GM12878 (cell line): ENCODE data around the gene TMEM209. TPM values are rescaled to one million over a fixed set of nuclear protein-coding genes. Genes with fewer than 3 reads are reported as not detected.

Experiments used
- ATAC-seq: fragments of 200-7000 bp; cut with Tn5 transposase; 3 replicates; pipeline ENCODE4 v1.9.1; 2020; ENCODE audit warnings: mild to moderate bottlenecking, moderate library complexity
- BruUV-seq: library from RNA; stranded (reverse); fragments of 400-500 nt; replicated peaks from 2 replicates; lab custom pipeline; 2021; lab: Mats Ljungman, UMichigan
- CTCF ChIA-PET: fragments of 300-600 bp; sonication (Branson Sonifier 250); formaldehyde crosslinking; extraction: SDS; loops from one replicate; lab custom pipeline; 2021; ENCODE audit warnings: inconsistent platforms; lab: Yijun Ruan, JAX
- POLR2A ChIA-PET: fragments of 350-600 bp; formaldehyde crosslinking; extraction: SDS; loops from one replicate; lab custom pipeline; 2021; ENCODE audit warnings: inconsistent platforms; lab: Charles Lee
- RAD21 ChIA-PET: fragments of 300-600 bp; sonication (Branson Sonifier 250); formaldehyde crosslinking; loops from one replicate; lab custom pipeline; 2023; ENCODE audit warnings: antibody characterized with exemption; ENCODE audit not compliant: unreplicated experiment; lab: Charles Lee
- SMC1A ChIA-PET: fragments of 300-600 bp; sonication (Branson Sonifier 250); formaldehyde crosslinking; loops from one replicate; lab custom pipeline; 2023; ENCODE audit not compliant: unreplicated experiment, uncharacterized antibody; lab: Charles Lee
- DNase-seq: peaks from one replicate; pipeline ENCODE4 v3.0.0-alpha.2; 2011; ENCODE audit warnings: low read depth, low spot score
- FAIRE-seq: peaks from 3 replicates; lab custom pipeline; 2011; peaks lifted over from hg19 to GRCh38; lab: Jason Lieb, UNC
- H2AFZ ChIP-seq: 2 replicates; pipeline ENCODE4 v1.6.0; 2011; ENCODE audit warnings: low read depth, low read length, control low read depth; ENCODE audit not compliant: control insufficient read depth
- H3K27ac ChIP-seq: 2 replicates; pipeline ENCODE4 v1.5.1; 2011; ENCODE audit warnings: control low read depth; ENCODE audit not compliant: control insufficient read depth, insufficient read depth
- H3K27me3 ChIP-seq, 2 experiments: replicated peaks in 1 of 2; 2 replicates each; pipeline versions ENCODE4 v1.6.0 to v1.6.1; 2011; ENCODE audit warnings: low read length in 1 of 2; ENCODE audit not compliant: control insufficient read depth in 2 of 2, insufficient read depth in 2 of 2
- H3K36me3 ChIP-seq, 2 experiments: 2 replicates each; pipeline ENCODE4 v1.5.1; 2011; ENCODE audit warnings: low read length in 1 of 2; ENCODE audit not compliant: control insufficient read depth in 2 of 2, insufficient read depth in 2 of 2
- H3K4me1 ChIP-seq: 2 replicates; pipeline ENCODE4 v1.6.1; 2011; ENCODE audit warnings: mild to moderate bottlenecking, low read length, moderate library complexity, mixed read lengths; ENCODE audit not compliant: control insufficient read depth, insufficient read depth
- H3K4me2 ChIP-seq: 2 replicates; pipeline ENCODE4 v1.6.0; 2011; ENCODE audit warnings: control low read depth; ENCODE audit not compliant: control insufficient read depth, insufficient read depth
- H3K4me3 ChIP-seq: fragments of 200-600 bp; sonication (generic); 2 replicates; pipeline ENCODE4 v1.5.1; 2016
- H3K79me2 ChIP-seq: 2 replicates; pipeline ENCODE4 v1.6.0; 2011; ENCODE audit warnings: low read length; ENCODE audit not compliant: control insufficient read depth, insufficient read depth
- H3K9ac ChIP-seq: 2 replicates; pipeline ENCODE4 v1.8.0; 2011; ENCODE audit warnings: low read length, control low read depth, mixed read lengths; ENCODE audit not compliant: control insufficient read depth, insufficient read depth
- H3K9me3 ChIP-seq: replicated peaks from 3 replicates; pipeline ENCODE4 v1.5.1; 2011; ENCODE audit warnings: mild to moderate bottlenecking, low read length; ENCODE audit not compliant: control insufficient read depth, insufficient read depth
- H4K20me1 ChIP-seq: 2 replicates; pipeline ENCODE4 v1.6.0; 2011; ENCODE audit not compliant: control insufficient read depth, insufficient read depth
- BCL11A ChIP-seq: IDR thresholded peaks from 2 replicates; pipeline ENCODE4 v1.6.1; 2011; ENCODE audit warnings: low read depth, low read length
- CHD1 ChIP-seq: IDR thresholded peaks from 2 replicates; pipeline ENCODE4 v1.6.1; 2012; ENCODE audit warnings: low read depth, low read length, improper control_type of control experiment
- CHD2 ChIP-seq: IDR thresholded peaks from 2 replicates; pipeline ENCODE4 v1.6.1; 2011; ENCODE audit warnings: low read depth, low read length, improper control_type of control experiment, borderline replicate concordance
- IKZF1 ChIP-seq: fragments of 450-650 bp; conservative IDR thresholded peaks from 2 replicates; pipeline ENCODE4 v1.6.1; 2017; ENCODE audit warnings: antibody characterized with exemption, mild to moderate bottlenecking
- LARP7 ChIP-seq: fragments of 450-650 bp; IDR thresholded peaks from 2 replicates; pipeline ENCODE4 v1.6.1; 2017; ENCODE audit warnings: mild to moderate bottlenecking
- MEF2A ChIP-seq: IDR thresholded peaks from 2 replicates; pipeline ENCODE4 v1.6.1; 2011; ENCODE audit warnings: low read depth, mild to moderate bottlenecking, low read length, moderate library complexity; ENCODE audit not compliant: insufficient read depth
- NFXL1 ChIP-seq: fragments of 450-650 bp; IDR thresholded peaks from 2 replicates; pipeline ENCODE4 v1.6.1; 2017; ENCODE audit warnings: antibody characterized with exemption, mild to moderate bottlenecking, borderline replicate concordance
- POLR2AphosphoS5 ChIP-seq: IDR thresholded peaks from 2 replicates; pipeline ENCODE4 v1.6.1; 2011; ENCODE audit warnings: mild to moderate bottlenecking, low read length, inconsistent platforms
- RB1 ChIP-seq: fragments of 450-650 bp; formaldehyde crosslinking; IDR thresholded peaks from 2 replicates; pipeline ENCODE4 v1.6.1; 2017; ENCODE audit warnings: mild to moderate bottlenecking, borderline replicate concordance
- RBBP5 ChIP-seq: fragments of 200-600 bp; sonication (generic); conservative IDR thresholded peaks from 2 replicates; pipeline ENCODE4 v1.6.1; 2016
- RUNX3 ChIP-seq: IDR thresholded peaks from 2 replicates; pipeline ENCODE4 v1.6.1; 2012; ENCODE audit warnings: low read length, inconsistent platforms
- TCF12 ChIP-seq: IDR thresholded peaks from 2 replicates; pipeline ENCODE4 v1.6.1; 2011; ENCODE audit warnings: low read depth, mild to moderate bottlenecking, low read length
- TCF3 ChIP-seq: IDR thresholded peaks from 2 replicates; pipeline ENCODE4 v1.6.1; 2012; ENCODE audit warnings: low read depth, mild to moderate bottlenecking, low read length, borderline replicate concordance; ENCODE audit not compliant: insufficient read depth
- ZNF384 ChIP-seq: IDR thresholded peaks from 2 replicates; pipeline ENCODE4 v1.6.1; 2012; ENCODE audit warnings: low read depth, mild to moderate bottlenecking, low read length, improper control_type of control experiment, borderline replicate concordance
- ZSCAN29 ChIP-seq: fragments of 450-650 bp; IDR thresholded peaks from 2 replicates; pipeline ENCODE4 v1.6.1; 2017; ENCODE audit warnings: mild to moderate bottlenecking, moderate library complexity
- WGBS: methylation state at CpG from one replicate; pipeline ENCODE4 v1.1.6; 2016; ENCODE audit warnings: low lambda C conversion rate; ENCODE audit not compliant: insufficient replicate concordance, insufficient coverage; ENCODE audit errors: missing lambda C conversion rate; 5-methylcytosine and 5-hydroxymethylcytosine counted together
- in situ Hi-C: fragments of 300-500 bp; cut with MboI; formaldehyde crosslinking; loops from 9 replicates; pipeline ENCODE4 v1.14.3; 2018; ENCODE audit warnings: mixed read lengths
- intact Hi-C: fragments of 100-400 bp; cut with micrococcal nuclease; formaldehyde crosslinking; loops from one replicate; pipeline ENCODE4 v1.14.2; 2022; ENCODE audit not compliant: unreplicated experiment
- polyA plus RNA-seq, 11 experiments: library from polyadenylated mRNA; depleted of rRNA in 4 of 11; unstranded in 6 of 11; stranded (reverse) in 5 of 11; fragments of >200 nt; fragmentation: Nextera tagmentation in 4 of 11; fragmentation: Illumina TruSeq in 1 of 11; extraction: Ambion mirVana in 4 of 11; extraction: Trizol in 1 of 11; gene quantifications; 1 replicate in 1 of 11; 2 replicates in 10 of 11; pipeline versions ENCODE4 v1.2.1 to v1.2.3, GENCODE V29; 2011 to 2016; ENCODE audit warnings: inconsistent platforms in 2 of 11, missing spikeins in 2 of 11, low read depth in 1 of 11
- total RNA-seq, 4 experiments: library from RNA; depleted of rRNA in 3 of 4; stranded (reverse); fragments of >200 nt in 3 of 4; fragmentation: Illumina TruSeq in 1 of 4; extraction: Trizol in 1 of 4; gene quantifications; 2 replicates each; pipeline versions ENCODE4 v1.2.1 to v1.2.3, GENCODE V29; 2013 to 2021
- TF ChIP-seq, protein P1 (sequence below): fragments of 450-650 bp; conservative IDR thresholded peaks from 2 replicates; pipeline ENCODE4 v1.6.1; 2017; ENCODE audit warnings: mild to moderate bottlenecking, moderate library complexity
- TF ChIP-seq, protein P2 (sequence below): fragments of 450-650 bp; IDR thresholded peaks from 2 replicates; pipeline ENCODE4 v1.6.1; 2017; ENCODE audit warnings: mild to moderate bottlenecking, moderate library complexity
- TF ChIP-seq, protein P3 (sequence below): fragments of 450-650 bp; IDR thresholded peaks from 2 replicates; pipeline ENCODE4 v1.6.1; 2017; ENCODE audit warnings: mild to moderate bottlenecking

Gene TMEM209
- total and polyA plus RNA-seq, 10 of the 15 experiments (the other 5 are each of a cell fraction or from before 2014, with no cell fraction given), result 22.1 to 41.2 (median 35.1) TPM

DNA sequence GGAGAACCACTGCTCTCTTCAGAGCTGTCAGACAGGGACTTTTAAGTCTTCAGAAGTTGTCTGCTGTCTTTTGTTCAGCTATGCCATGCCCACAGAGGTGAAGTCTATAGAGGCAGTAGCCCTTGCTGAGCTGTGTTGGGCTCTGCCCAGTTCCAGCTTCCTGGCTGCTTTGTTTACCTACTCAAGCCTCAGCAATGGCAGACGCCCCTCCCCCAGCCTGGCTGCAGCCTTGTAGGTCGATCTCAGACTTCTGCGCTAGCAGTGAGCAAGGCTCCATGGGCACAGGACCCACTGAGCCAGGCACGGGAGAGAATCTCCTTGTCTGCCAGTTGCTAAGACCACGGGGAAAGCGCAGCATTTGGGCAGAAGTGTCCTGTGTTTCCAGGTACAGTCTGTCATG is 49.3 kb upstream of the TMEM209 start:
- SMC1A ChIA-PET, result interaction anchor here (1.4 to 1.5 kb wide), 2 partner anchors 8 to 572 kb away, joined by 3 to 4 read pairs; no protein-coding TSS in a partner anchor

More for the DNA sequence above, 49.3 kb upstream of the TMEM209 start:
- no peak overlapping the region for H2AFZ ChIP-seq
- no peak overlapping the region for H3K27ac ChIP-seq
- in situ Hi-C loops (no loop called here), intact Hi-C loops (loop anchor here (1.0 kb wide), 1 partner anchor 12 kb away; no protein-coding TSS in a partner anchor)
- no peaks in the 10 kb centered on the region for H3K36me3 ChIP-seq
- ChIA-PET RAD21 (no interaction called here), CTCF (interaction anchor here (0.9 to 1.2 kb wide), 2 partner anchors 10 to 11 kb away, joined by 4 read pairs; no protein-coding TSS in a partner anchor), POLR2A (no interaction called here)
- H3K4me1 ChIP-seq, result no peaks in the 10 kb centered on the region
- no TSS peak for BruUV-seq
- DNase-seq (no peak), ATAC-seq (no peak), FAIRE-seq (no peak)
- TF ChIP-seq ZSCAN29 (no peak), LARP7 (no peak), CHD1 (no peak), RBBP5 (no peak), CHD2 (no peak), RUNX3 (no peak), TCF12 (no peak), RB1 (no peak), NFXL1 (no peak), POLR2AphosphoS5 (no peak), ZNF384 (no peak), IKZF1 (no peak), MEF2A (no peak), BCL11A (no peak), TCF3 (no peak)
- TF ChIP-seq, protein P1, sequence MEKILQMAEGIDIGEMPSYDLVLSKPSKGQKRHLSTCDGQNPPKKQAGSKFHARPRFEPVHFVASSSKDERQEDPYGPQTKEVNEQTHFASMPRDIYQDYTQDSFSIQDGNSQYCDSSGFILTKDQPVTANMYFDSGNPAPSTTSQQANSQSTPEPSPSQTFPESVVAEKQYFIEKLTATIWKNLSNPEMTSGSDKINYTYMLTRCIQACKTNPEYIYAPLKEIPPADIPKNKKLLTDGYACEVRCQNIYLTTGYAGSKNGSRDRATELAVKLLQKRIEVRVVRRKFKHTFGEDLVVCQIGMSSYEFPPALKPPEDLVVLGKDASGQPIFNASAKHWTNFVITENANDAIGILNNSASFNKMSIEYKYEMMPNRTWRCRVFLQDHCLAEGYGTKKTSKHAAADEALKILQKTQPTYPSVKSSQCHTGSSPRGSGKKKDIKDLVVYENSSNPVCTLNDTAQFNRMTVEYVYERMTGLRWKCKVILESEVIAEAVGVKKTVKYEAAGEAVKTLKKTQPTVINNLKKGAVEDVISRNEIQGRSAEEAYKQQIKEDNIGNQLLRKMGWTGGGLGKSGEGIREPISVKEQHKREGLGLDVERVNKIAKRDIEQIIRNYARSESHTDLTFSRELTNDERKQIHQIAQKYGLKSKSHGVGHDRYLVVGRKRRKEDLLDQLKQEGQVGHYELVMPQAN, result no peak
- TF ChIP-seq, protein P2, sequence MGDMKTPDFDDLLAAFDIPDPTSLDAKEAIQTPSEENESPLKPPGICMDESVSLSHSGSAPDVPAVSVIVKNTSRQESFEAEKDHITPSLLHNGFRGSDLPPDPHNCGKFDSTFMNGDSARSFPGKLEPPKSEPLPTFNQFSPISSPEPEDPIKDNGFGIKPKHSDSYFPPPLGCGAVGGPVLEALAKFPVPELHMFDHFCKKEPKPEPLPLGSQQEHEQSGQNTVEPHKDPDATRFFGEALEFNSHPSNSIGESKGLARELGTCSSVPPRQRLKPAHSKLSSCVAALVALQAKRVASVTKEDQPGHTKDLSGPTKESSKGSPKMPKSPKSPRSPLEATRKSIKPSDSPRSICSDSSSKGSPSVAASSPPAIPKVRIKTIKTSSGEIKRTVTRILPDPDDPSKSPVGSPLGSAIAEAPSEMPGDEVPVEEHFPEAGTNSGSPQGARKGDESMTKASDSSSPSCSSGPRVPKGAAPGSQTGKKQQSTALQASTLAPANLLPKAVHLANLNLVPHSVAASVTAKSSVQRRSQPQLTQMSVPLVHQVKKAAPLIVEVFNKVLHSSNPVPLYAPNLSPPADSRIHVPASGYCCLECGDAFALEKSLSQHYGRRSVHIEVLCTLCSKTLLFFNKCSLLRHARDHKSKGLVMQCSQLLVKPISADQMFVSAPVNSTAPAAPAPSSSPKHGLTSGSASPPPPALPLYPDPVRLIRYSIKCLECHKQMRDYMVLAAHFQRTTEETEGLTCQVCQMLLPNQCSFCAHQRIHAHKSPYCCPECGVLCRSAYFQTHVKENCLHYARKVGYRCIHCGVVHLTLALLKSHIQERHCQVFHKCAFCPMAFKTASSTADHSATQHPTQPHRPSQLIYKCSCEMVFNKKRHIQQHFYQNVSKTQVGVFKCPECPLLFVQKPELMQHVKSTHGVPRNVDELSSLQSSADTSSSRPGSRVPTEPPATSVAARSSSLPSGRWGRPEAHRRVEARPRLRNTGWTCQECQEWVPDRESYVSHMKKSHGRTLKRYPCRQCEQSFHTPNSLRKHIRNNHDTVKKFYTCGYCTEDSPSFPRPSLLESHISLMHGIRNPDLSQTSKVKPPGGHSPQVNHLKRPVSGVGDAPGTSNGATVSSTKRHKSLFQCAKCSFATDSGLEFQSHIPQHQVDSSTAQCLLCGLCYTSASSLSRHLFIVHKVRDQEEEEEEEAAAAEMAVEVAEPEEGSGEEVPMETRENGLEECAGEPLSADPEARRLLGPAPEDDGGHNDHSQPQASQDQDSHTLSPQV, result no peak
- TF ChIP-seq, protein P3, sequence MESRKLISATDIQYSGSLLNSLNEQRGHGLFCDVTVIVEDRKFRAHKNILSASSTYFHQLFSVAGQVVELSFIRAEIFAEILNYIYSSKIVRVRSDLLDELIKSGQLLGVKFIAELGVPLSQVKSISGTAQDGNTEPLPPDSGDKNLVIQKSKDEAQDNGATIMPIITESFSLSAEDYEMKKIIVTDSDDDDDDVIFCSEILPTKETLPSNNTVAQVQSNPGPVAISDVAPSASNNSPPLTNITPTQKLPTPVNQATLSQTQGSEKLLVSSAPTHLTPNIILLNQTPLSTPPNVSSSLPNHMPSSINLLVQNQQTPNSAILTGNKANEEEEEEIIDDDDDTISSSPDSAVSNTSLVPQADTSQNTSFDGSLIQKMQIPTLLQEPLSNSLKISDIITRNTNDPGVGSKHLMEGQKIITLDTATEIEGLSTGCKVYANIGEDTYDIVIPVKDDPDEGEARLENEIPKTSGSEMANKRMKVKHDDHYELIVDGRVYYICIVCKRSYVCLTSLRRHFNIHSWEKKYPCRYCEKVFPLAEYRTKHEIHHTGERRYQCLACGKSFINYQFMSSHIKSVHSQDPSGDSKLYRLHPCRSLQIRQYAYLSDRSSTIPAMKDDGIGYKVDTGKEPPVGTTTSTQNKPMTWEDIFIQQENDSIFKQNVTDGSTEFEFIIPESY, result no peak
- H3K4me3 ChIP-seq, result no peak overlapping the region
- no peaks in the 10 kb centered on the region for H4K20me1 ChIP-seq
- no peaks in the 10 kb centered on the region for H3K27me3 ChIP-seq
- H3K9ac ChIP-seq, result no peak overlapping the region
- 37% methylated on average over 6 of the region's 6 CpGs for WGBS
- no peaks in the 10 kb centered on the region for H3K79me2 ChIP-seq
- H3K9me3 ChIP-seq, result no peaks in the 10 kb centered on the region
- H3K4me2 ChIP-seq, result no peak overlapping the region
